NT2/D1 (cell line): ENCODE results near the gene OR4A15.

Experiments
- SUZ12 ChIP-seq: IDR thresholded peaks from 2 replicates; pipeline ENCODE4 v1.6.1; 2011; ENCODE audit not compliant: insufficient read length, insufficient read depth; ENCODE audit errors: extremely low read depth
- YY1 ChIP-seq: IDR thresholded peaks from 2 replicates; pipeline ENCODE4 v1.6.1; 2011; ENCODE audit not compliant: insufficient read length, insufficient read depth
- ZNF274 ChIP-seq: IDR thresholded peaks from 2 replicates; pipeline ENCODE4 v1.6.1; 2011; ENCODE audit warnings: mild to moderate bottlenecking, low read depth, low read length

- TF ChIP-seq YY1 (no peak), SUZ12 (no peak), ZNF274 (no peak)
These were observed 22.5 kb upstream of the OR4A15 start for GRCh38 chr11:55345306-55345705.
